ENCODE results near the gene RACGAP1.

DNA sequence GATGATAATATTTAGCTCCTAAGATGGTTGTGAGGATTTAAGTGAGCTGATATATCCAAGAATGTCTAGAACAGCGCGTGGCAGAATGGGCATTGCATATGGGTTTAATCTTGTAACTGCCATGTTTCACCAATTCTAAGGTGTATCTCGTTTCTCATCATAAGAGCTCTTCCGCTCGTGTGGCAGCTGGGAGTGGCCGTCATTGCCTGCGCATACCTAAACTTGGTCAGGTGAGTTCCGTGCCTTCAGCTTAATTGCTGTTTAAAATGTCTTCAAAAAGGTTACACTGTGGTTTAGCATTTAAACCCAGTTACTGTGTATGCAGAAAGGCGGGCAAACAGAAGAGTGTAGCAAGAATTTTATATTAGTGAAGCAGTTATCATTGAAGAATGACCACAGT is 79.2 kb downstream of the RACGAP1 start:
- TF ChIP-seq ELF4 (IDR thresholded peaks at IDR 0.05): no peak
- no peak for TF ChIP-seq LEF1 (IDR thresholded peaks at IDR 0.05; ENCODE audit: borderline replicate concordance)
- TF ChIP-seq FOXK2 (IDR thresholded peaks at IDR 0.05): no peak
- TF ChIP-seq FOXM1 (IDR thresholded peaks at IDR 0.05; ENCODE audit: borderline replicate concordance): no peak
- no peak for TF ChIP-seq BHLHE40 (IDR thresholded peaks at IDR 0.05; ENCODE audit: borderline replicate concordance)
- no peak for TF ChIP-seq SP1 (IDR thresholded peaks at IDR 0.05)
- no peak for TF ChIP-seq FOXA1 (IDR thresholded peaks at IDR 0.05)
- TF ChIP-seq ARNT (IDR thresholded peaks at IDR 0.05): no peak

All from HEK293T (cell line).